Measurements from ENCODE around the gene MYO1F. TPM values are rescaled to one million over a fixed set of nuclear protein-coding genes. Genes with fewer than 3 reads are reported as not detected.
A peak's percentile ranks its signal among the peaks of the same experiment; 100 is the strongest.

The MYO1F gene
- total and polyA plus RNA-seq, 2 donors (not counting 1 experiment from before 2014, with no cell fraction given), result 76.3 to 126 TPM

DNA sequence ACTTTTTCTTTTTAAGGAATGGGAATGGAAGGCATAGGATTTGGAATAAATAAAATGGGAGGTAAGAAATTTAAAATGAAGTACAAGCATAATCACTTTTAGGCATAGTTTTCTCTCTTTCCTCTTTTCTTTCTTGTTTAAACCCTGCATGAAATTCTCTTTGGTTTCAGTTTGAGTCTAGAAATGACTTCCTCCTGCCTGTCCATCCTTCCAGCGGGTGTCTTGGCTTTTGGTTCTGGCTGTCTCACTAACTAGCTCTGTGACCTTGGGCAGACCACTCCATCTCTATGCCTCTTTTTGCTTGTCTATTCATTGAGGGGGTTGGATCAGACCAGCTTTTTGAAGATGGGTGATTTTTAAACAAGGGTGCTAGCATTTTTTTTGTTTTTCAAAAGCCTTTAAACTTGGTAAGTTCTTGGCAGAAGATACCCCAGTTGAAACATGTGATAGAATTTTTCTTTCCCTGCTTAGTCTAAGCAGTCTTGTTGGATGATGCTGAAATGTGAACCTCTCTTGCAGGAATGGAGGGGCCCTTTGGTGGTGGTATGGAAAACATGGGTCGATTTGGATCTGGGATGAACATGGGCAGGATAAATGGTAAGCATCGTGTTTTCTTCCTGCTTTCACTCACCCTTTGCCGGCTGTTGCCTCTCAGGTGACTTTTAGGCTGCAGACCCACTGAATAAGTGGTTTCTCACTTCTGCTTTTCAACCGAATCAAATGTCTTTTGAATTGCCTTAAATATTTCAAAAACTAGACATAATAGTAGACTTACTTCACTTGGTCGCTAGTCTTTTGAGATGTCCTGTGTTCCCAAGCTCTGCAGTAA lies 103.4 kb downstream of the MYO1F start:
- H3K79me2 ChIP-seq (ENCODE audit: control insufficient read depth, insufficient read depth, low read length), result peaks cover 63% of the 10 kb centered on the region
- peak overlapping the region; percentile 56 to 77 for H3K27ac ChIP-seq (ENCODE audit: low read length in 2 of 2)
- peak overlapping the region; percentile 88 for H3K27ac Mint-ChIP-seq
- TF ChIP-seq EZH2 (IDR thresholded peaks at IDR 0.05; ENCODE audit: borderline replicate concordance, insufficient read depth, low read depth, low read length, poor library complexity, severe bottlenecking), result no peak
- TF ChIP-seq, protein P1, sequence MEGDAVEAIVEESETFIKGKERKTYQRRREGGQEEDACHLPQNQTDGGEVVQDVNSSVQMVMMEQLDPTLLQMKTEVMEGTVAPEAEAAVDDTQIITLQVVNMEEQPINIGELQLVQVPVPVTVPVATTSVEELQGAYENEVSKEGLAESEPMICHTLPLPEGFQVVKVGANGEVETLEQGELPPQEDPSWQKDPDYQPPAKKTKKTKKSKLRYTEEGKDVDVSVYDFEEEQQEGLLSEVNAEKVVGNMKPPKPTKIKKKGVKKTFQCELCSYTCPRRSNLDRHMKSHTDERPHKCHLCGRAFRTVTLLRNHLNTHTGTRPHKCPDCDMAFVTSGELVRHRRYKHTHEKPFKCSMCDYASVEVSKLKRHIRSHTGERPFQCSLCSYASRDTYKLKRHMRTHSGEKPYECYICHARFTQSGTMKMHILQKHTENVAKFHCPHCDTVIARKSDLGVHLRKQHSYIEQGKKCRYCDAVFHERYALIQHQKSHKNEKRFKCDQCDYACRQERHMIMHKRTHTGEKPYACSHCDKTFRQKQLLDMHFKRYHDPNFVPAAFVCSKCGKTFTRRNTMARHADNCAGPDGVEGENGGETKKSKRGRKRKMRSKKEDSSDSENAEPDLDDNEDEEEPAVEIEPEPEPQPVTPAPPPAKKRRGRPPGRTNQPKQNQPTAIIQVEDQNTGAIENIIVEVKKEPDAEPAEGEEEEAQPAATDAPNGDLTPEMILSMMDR (IDR thresholded peaks at IDR 0.05), result no peak
- peak overlapping the region; percentile 71 for H3K4me3 Mint-ChIP-seq
- no peaks in the 10 kb centered on the region for H3K27me3 ChIP-seq (replicated peaks in 1 of 4; ENCODE audit: control extremely low read depth in 1 of 4, control insufficient read depth in 3 of 4, insufficient read depth in 4 of 4, low read length in 3 of 4)
- H3K9ac ChIP-seq (ENCODE audit: low read length), result peak overlapping the region; percentile 17
- H3K4me1 Mint-ChIP-seq, result peaks cover 50% of the 10 kb centered on the region
- peaks cover 22 to 74% of the 10 kb centered on the region in 2 experiments for H3K36me3 ChIP-seq (replicated peaks in 1 of 2; ENCODE audit: control extremely low read depth in 1 of 2, control insufficient read depth in 1 of 2, extremely low read depth in 1 of 2, insufficient read depth in 2 of 2, low read length in 1 of 2)
- WGBS (ENCODE audit: insufficient coverage), result 7% methylated on average over 3 of the region's 6 CpGs
- H3K4me3 ChIP-seq (ENCODE audit: control extremely low read depth in 1 of 5, extremely low read depth in 1 of 5, insufficient read depth in 1 of 5, low read depth in 2 of 5, low read length in 4 of 5), result peak overlapping the region in 2 of 5 experiments; percentile 0 to 7
- no peaks in the 10 kb centered on the region for H3K27me3 Mint-ChIP-seq
- no peaks in the 10 kb centered on the region for H3K9me3 ChIP-seq (ENCODE audit: control extremely low read depth in 1 of 3, control insufficient read depth in 2 of 3, insufficient read depth in 1 of 3, low read length in 2 of 3)
- intact Hi-C loops (cut with micrococcal nuclease), result loop anchor here (1.0 to 2.0 kb wide), 2 partner anchors 41 to 61 kb away; partner anchors contain the start of genes MARCHF2 and ZNF414
- CTCF ChIA-PET, result interaction anchor here (0.7 to 2.4 kb wide), 8 partner anchors 10 to 116 kb away, joined by 3 to 10 read pairs (median 4); partner anchors contain the start of genes MARCHF2 and MYO1F
- POLR2A ChIA-PET, result interaction anchor here (0.6 to 0.9 kb wide), 2 partner anchors 18 to 40 kb away, joined by 3 to 5 read pairs; partner anchors contain the start of gene ZNF414
- H3K4me2 ChIP-seq (replicated peaks; ENCODE audit: low read depth, low read length, poor library complexity, severe bottlenecking), result peak overlapping the region; percentile 62
- H3K9me3 Mint-ChIP-seq (ENCODE audit: insufficient read depth), result no peaks in the 10 kb centered on the region
- H2AFZ ChIP-seq (ENCODE audit: insufficient read depth, low read depth, low read length, poor library complexity, severe bottlenecking), result no peak overlapping the region
- peaks cover 34 to 45% of the 10 kb centered on the region in 2 donors for H3K4me1 ChIP-seq (ENCODE audit: control insufficient read depth in 2 of 2, insufficient read depth in 2 of 2, low read length in 2 of 2)
- ATAC-seq (ENCODE audit: low read depth), result peak; percentile 84
- DNase-seq, result peak; percentile 79
- peaks cover 86% of the 10 kb centered on the region for H4K20me1 ChIP-seq (ENCODE audit: control insufficient read depth, insufficient read depth, low read length, poor library complexity, severe bottlenecking)

Other genes with a start within 250 kb of the MYO1F start
- gene KANK3, start 234.2 kb downstream of the MYO1F start, total RNA-seq, result 0.27 TPM in 1 of 2 replicates, not detected in the other
- gene KANK3, start 234.2 kb downstream of the MYO1F start, polyA plus RNA-seq, result 0.34 and 0.35 TPM in 2 replicates
- gene ANGPTL4, start 213.3 kb downstream of the MYO1F start, total RNA-seq, result not detected in 2 replicates
- gene ANGPTL4, start 213.3 kb downstream of the MYO1F start, polyA plus RNA-seq, result not detected in 2 replicates
- 126 and 130 TPM in 2 replicates for gene RAB11B, start 187.1 kb downstream of the MYO1F start, total RNA-seq
- 165 and 190 TPM in 2 replicates for gene RAB11B, start 187.1 kb downstream of the MYO1F start, polyA plus RNA-seq
- 22.9 and 24.8 TPM in 2 replicates for gene MARCHF2, start 164.1 kb downstream of the MYO1F start, total RNA-seq
- gene MARCHF2, start 164.1 kb downstream of the MYO1F start, polyA plus RNA-seq, result 50.5 and 52.6 TPM in 2 replicates
- gene HNRNPM, start 132.5 kb downstream of the MYO1F start, total RNA-seq, result 207 and 221 TPM in 2 replicates
- gene HNRNPM, start 132.5 kb downstream of the MYO1F start, polyA plus RNA-seq, result 137 and 229 TPM in 2 replicates
- gene PRAM1, start 74.8 kb downstream of the MYO1F start, total RNA-seq, result 0.91 and 1.2 TPM in 2 replicates
- gene PRAM1, start 74.8 kb downstream of the MYO1F start, polyA plus RNA-seq, result 1.5 and 1.7 TPM in 2 replicates
- gene ZNF414, start 63.3 kb downstream of the MYO1F start, total RNA-seq, result 40.7 and 43.8 TPM in 2 replicates
- gene ZNF414, start 63.3 kb downstream of the MYO1F start, polyA plus RNA-seq, result 35.0 and 52.0 TPM in 2 replicates
- 0.39 and 0.59 TPM in 2 replicates for gene ADAMTS10, start 33.3 kb upstream of the MYO1F start, total RNA-seq
- 1.8 and 3.6 TPM in 2 replicates for gene ADAMTS10, start 33.3 kb upstream of the MYO1F start, polyA plus RNA-seq
- not detected in 2 replicates for gene NFILZ, start 53.2 kb upstream of the MYO1F start, total RNA-seq
- gene NFILZ, start 53.2 kb upstream of the MYO1F start, polyA plus RNA-seq, result not detected in 2 replicates
- gene ACTL9, start 121.4 kb upstream of the MYO1F start, total RNA-seq, result not detected in 2 replicates
- gene ACTL9, start 121.4 kb upstream of the MYO1F start, polyA plus RNA-seq, result not detected in 2 replicates
- not detected in 2 replicates for gene OR2Z1, start 144.2 kb upstream of the MYO1F start, total RNA-seq
- not detected in 2 replicates for gene OR2Z1, start 144.2 kb upstream of the MYO1F start, polyA plus RNA-seq

All from B cell (primary cell).